Peyer's patch (tissue), 4 donors: ENCODE measurements around the gene MAN2C1.
A peak's percentile ranks its signal among the peaks of the same experiment; 100 is the strongest.

Source experiments
- POLR2A ChIP-seq, 2 donors: fragments of 450-650 bp; IDR thresholded peaks; one replicate each; pipeline ENCODE4 v1.5.1; 2017; ENCODE audit warnings: antibody characterized with exemption in 2 of 2, mild to moderate bottlenecking in 2 of 2, moderate library complexity in 2 of 2
- TF ChIP-seq, protein P1 (sequence below), 6 experiments: fragments of 450-650 bp in 4 of 6; fragments of 200-600 bp in 2 of 6; sonication (generic) in 1 of 6; IDR thresholded peaks; one replicate each; pipeline ENCODE4 v1.5.1; 2017 to 2019; ENCODE audit warnings: antibody characterized with exemption in 6 of 6, mild to moderate bottlenecking in 3 of 6, moderate library complexity in 1 of 6

GRCh38 chr15:75368689-75369239 lies 357 bp upstream of the MAN2C1 start:
- TF ChIP-seq, protein P1, sequence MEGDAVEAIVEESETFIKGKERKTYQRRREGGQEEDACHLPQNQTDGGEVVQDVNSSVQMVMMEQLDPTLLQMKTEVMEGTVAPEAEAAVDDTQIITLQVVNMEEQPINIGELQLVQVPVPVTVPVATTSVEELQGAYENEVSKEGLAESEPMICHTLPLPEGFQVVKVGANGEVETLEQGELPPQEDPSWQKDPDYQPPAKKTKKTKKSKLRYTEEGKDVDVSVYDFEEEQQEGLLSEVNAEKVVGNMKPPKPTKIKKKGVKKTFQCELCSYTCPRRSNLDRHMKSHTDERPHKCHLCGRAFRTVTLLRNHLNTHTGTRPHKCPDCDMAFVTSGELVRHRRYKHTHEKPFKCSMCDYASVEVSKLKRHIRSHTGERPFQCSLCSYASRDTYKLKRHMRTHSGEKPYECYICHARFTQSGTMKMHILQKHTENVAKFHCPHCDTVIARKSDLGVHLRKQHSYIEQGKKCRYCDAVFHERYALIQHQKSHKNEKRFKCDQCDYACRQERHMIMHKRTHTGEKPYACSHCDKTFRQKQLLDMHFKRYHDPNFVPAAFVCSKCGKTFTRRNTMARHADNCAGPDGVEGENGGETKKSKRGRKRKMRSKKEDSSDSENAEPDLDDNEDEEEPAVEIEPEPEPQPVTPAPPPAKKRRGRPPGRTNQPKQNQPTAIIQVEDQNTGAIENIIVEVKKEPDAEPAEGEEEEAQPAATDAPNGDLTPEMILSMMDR (IDR thresholded peaks at IDR 0.05), result peak in 1 of 6 experiments; percentile 24
- TF ChIP-seq POLR2A (IDR thresholded peaks at IDR 0.05), result no peak
